Measurements from ENCODE around the gene KCNJ10. TPM values are rescaled to one million over a fixed set of nuclear protein-coding genes. Genes with fewer than 3 reads are reported as not detected.

The KCNJ10 gene
- total RNA-seq, 1 donor from 2014 or later = 0.04 TPM

DNA sequence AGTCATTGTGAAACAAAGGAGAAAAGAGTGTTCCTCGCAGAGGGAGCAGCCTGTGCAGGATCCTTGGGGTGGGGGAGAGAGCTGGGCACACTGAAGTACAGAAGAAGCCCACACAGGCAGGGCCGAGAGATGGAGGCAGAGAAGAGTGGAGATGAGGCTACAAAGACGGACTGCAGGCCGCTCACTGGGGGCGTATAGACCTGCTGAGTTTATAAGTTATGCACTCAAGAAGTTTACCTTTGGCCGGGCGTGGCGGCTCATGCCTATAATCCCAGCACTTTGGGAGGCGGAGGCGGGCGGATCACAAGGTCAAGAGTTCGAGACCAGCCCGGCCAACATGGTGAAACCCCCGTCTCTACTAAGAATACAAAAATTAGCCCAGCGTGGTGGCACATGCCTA lies 108.3 kb downstream of the KCNJ10 start:
- TF ChIP-seq, protein P1, sequence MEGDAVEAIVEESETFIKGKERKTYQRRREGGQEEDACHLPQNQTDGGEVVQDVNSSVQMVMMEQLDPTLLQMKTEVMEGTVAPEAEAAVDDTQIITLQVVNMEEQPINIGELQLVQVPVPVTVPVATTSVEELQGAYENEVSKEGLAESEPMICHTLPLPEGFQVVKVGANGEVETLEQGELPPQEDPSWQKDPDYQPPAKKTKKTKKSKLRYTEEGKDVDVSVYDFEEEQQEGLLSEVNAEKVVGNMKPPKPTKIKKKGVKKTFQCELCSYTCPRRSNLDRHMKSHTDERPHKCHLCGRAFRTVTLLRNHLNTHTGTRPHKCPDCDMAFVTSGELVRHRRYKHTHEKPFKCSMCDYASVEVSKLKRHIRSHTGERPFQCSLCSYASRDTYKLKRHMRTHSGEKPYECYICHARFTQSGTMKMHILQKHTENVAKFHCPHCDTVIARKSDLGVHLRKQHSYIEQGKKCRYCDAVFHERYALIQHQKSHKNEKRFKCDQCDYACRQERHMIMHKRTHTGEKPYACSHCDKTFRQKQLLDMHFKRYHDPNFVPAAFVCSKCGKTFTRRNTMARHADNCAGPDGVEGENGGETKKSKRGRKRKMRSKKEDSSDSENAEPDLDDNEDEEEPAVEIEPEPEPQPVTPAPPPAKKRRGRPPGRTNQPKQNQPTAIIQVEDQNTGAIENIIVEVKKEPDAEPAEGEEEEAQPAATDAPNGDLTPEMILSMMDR (IDR thresholded peaks at IDR 0.05; ENCODE audit: insufficient read depth, low read length, poor library complexity, severe bottlenecking) = no peak
- DNase-seq (ENCODE audit: low read depth) = no peak
- Histone ChIP-seq H3K4me3 (ENCODE audit: low read depth, low read length) (no peak overlapping the region), H3K27me3 (ENCODE audit: control insufficient read depth, insufficient read depth, low read length) (peaks cover 8% of the 10 kb centered on the region), H3K36me3 (ENCODE audit: control insufficient read depth, insufficient read depth, low read length) (no peaks in the 10 kb centered on the region)

- Histone ChIP-seq H3K27me3 (ENCODE audit: control insufficient read depth, insufficient read depth, low read length) (peaks cover 8% of the 10 kb centered on the region), H3K4me3 (ENCODE audit: low read depth, low read length) (no peak overlapping the region), H3K36me3 (ENCODE audit: control insufficient read depth, insufficient read depth, low read length) (no peaks in the 10 kb centered on the region)
- no peak for DNase-seq (ENCODE audit: low read depth)
- TF ChIP-seq, protein P1 (IDR thresholded peaks at IDR 0.05; ENCODE audit: insufficient read depth, low read length, poor library complexity, severe bottlenecking) = no peak
These were observed 109.1 kb downstream of the KCNJ10 start for GRCh38 chr1:159960721-159961381.

GRCh38 chr1:159959451-159959850 lies 110.5 kb downstream of the KCNJ10 start:
- Histone ChIP-seq H3K4me3 (ENCODE audit: low read depth, low read length) (no peak overlapping the region), H3K27me3 (ENCODE audit: control insufficient read depth, insufficient read depth, low read length) (peaks cover 4% of the 10 kb centered on the region), H3K36me3 (ENCODE audit: control insufficient read depth, insufficient read depth, low read length) (no peaks in the 10 kb centered on the region)
- TF ChIP-seq, protein P1 (IDR thresholded peaks at IDR 0.05; ENCODE audit: insufficient read depth, low read length, poor library complexity, severe bottlenecking) = no peak
- DNase-seq (ENCODE audit: low read depth) = peak; percentile 14

GRCh38 chr1:159958719-159959380 lies 111.1 kb downstream of the KCNJ10 start:
- peaks cover 4% of the 10 kb centered on the region for H3K27me3 ChIP-seq (ENCODE audit: control insufficient read depth, insufficient read depth, low read length)
- TF ChIP-seq, protein P1 (IDR thresholded peaks at IDR 0.05; ENCODE audit: insufficient read depth, low read length, poor library complexity, severe bottlenecking) = no peak
- no peak for DNase-seq (ENCODE audit: low read depth)
- no peak overlapping the region for H3K4me3 ChIP-seq (ENCODE audit: low read depth, low read length)
- H3K36me3 ChIP-seq (ENCODE audit: control insufficient read depth, insufficient read depth, low read length) = no peaks in the 10 kb centered on the region

GRCh38 chr1:159957824-159958268 lies 112.1 kb downstream of the KCNJ10 start:
- Histone ChIP-seq H3K36me3 (ENCODE audit: control insufficient read depth, insufficient read depth, low read length) (no peaks in the 10 kb centered on the region), H3K4me3 (ENCODE audit: low read depth, low read length) (no peak overlapping the region), H3K27me3 (ENCODE audit: control insufficient read depth, insufficient read depth, low read length) (peaks cover 5% of the 10 kb centered on the region)
- no peak for DNase-seq (ENCODE audit: low read depth)
- TF ChIP-seq, protein P1 (IDR thresholded peaks at IDR 0.05; ENCODE audit: insufficient read depth, low read length, poor library complexity, severe bottlenecking) = no peak

All from kidney epithelial cell (primary cell).